PC-3 (cell line): ENCODE data around the gene DNM3. TPM values are rescaled to one million over a fixed set of nuclear protein-coding genes. Genes with fewer than 3 reads are reported as not detected.

Source experiments
- ATAC-seq: fragments of 200-7000 bp; cut with Tn5 transposase; 2 replicates; pipeline ENCODE4 v1.9.1; 2020; ENCODE audit warnings: mild to moderate bottlenecking, moderate library complexity
- BruUV-seq: library from RNA; stranded (reverse); fragments of 400-500 nt; replicated peaks from 2 replicates; lab custom pipeline; 2021; lab: Mats Ljungman, UMichigan
- CTCF ChIA-PET: fragments of 300-600 bp; sonication (Branson Sonifier 250); formaldehyde crosslinking; loops from one replicate; lab custom pipeline; 2022; ENCODE audit warnings: antibody characterized with exemption; lab: Charles Lee
- POLR2A ChIA-PET: fragments of 300-600 bp; sonication (Branson Sonifier 250); formaldehyde crosslinking; loops from one replicate; lab custom pipeline; 2022; ENCODE audit warnings: antibody characterized with exemption; ENCODE audit not compliant: unreplicated experiment; lab: Charles Lee
- DNase-seq: peaks from one replicate; pipeline ENCODE4 v3.0.0-alpha.2; 2015
- H2AFZ ChIP-seq: fragments of 300-600 bp; sonication (generic); 2 replicates; pipeline ENCODE4 v1.6.0; 2016; ENCODE audit warnings: antibody characterized with exemption, low read length
- H3F3A ChIP-seq: fragments of 300-600 bp; sonication (generic); one replicate; pipeline ENCODE4 v1.6.0; 2017; ENCODE audit warnings: antibody characterized with exemption, low read length, control low read depth, mild to moderate bottlenecking; ENCODE audit not compliant: unreplicated experiment
- H3K27ac ChIP-seq: fragments of 300-600 bp; sonication (generic); 2 replicates; pipeline ENCODE4 v1.5.1; 2016; ENCODE audit warnings: mild to moderate bottlenecking, low read length
- H3K27me3 ChIP-seq: fragments of 300-600 bp; sonication (generic); 2 replicates; pipeline ENCODE4 v1.6.1; 2016; ENCODE audit warnings: low read length, mixed read lengths
- H3K36me3 ChIP-seq: fragments of 300-600 bp; sonication (generic); 2 replicates; pipeline ENCODE4 v1.6.1; 2016; ENCODE audit warnings: low read depth, mixed run types, low read length, mixed read lengths
- H3K4me1 ChIP-seq: fragments of 300-600 bp; sonication (generic); 2 replicates; pipeline ENCODE4 v1.5.1; 2016; ENCODE audit warnings: low read length; ENCODE audit not compliant: insufficient read depth
- H3K4me2 ChIP-seq: fragments of 300-600 bp; sonication (generic); 2 replicates; pipeline ENCODE4 v1.6.0; 2016; ENCODE audit warnings: low read length
- H3K4me3 ChIP-seq: fragments of 300-600 bp; sonication (generic); 2 replicates; pipeline ENCODE4 v1.5.1; 2016; ENCODE audit warnings: mild to moderate bottlenecking, low read length, mixed read lengths
- H3K79me2 ChIP-seq: fragments of 300-600 bp; sonication (generic); 2 replicates; pipeline ENCODE4 v1.6.1; 2017; ENCODE audit warnings: low read length, mixed read lengths
- H3K9ac ChIP-seq: fragments of 300-600 bp; sonication (generic); 2 replicates; pipeline ENCODE4 v1.6.0; 2016; ENCODE audit warnings: mild to moderate bottlenecking, low read length
- H3K9me2 ChIP-seq: fragments of 300-600 bp; sonication (generic); replicated peaks from 2 replicates; pipeline ENCODE4 v1.6.1; 2016; ENCODE audit warnings: mixed run types, low read length, mixed read lengths
- H3K9me3 ChIP-seq: fragments of 300-600 bp; sonication (generic); 2 replicates; pipeline ENCODE4 v1.6.1; 2016; ENCODE audit warnings: low read length, mixed read lengths
- H4K20me1 ChIP-seq: fragments of 300-600 bp; sonication (generic); 2 replicates; pipeline ENCODE4 v1.6.1; 2016; ENCODE audit warnings: low read length, mixed read lengths
- CTCF ChIP-seq: fragments of 300-600 bp; sonication (generic); conservative IDR thresholded peaks from 2 replicates; pipeline ENCODE4 v1.5.1; 2017; ENCODE audit warnings: antibody characterized with exemption, low read depth, mild to moderate bottlenecking, low read length
- EZH2 ChIP-seq: fragments of 300-600 bp; sonication (generic); IDR thresholded peaks from one replicate; pipeline ENCODE4 v1.6.1; 2017; ENCODE audit warnings: antibody characterized with exemption, mild to moderate bottlenecking, low read length; ENCODE audit not compliant: unreplicated experiment
- EZH2phosphoT487 ChIP-seq: fragments of 300-600 bp; sonication (generic); IDR thresholded peaks from 2 replicates; pipeline ENCODE4 v1.6.1; 2018; ENCODE audit warnings: mild to moderate bottlenecking, antibody characterized with exemption, low read length, borderline replicate concordance
- intact Hi-C: fragments of 100-400 bp; cut with micrococcal nuclease; formaldehyde crosslinking; loops from 2 replicates; pipeline ENCODE4 v1.9.0; 2023
- total RNA-seq: library from RNA; depleted of rRNA; stranded (reverse); fragments of >200 nt; gene quantifications from 2 replicates; pipeline ENCODE4 v1.2.3, GENCODE V29; 2014

Gene DNM3
- total RNA-seq, 1 experiment from 2014 or later, result 0.98 TPM

DNA sequence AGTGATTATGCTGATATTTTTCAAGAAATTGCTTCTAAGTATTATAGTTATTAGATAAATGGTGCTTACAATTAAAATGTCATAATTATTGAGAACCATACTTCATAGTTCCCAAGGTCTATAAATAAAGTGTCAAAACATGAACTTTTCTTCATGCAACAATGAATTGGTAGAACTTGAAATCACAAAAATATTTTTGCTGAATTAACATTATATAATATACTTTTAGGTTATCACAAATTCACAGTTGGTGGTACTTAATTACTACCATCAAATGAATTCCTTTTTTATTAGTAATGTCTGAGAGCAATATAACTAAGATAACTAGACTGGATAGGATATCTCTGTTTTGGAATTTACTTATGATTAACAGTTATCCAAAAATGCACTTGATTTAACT, 4.7 kb downstream of the DNM3 start:
- CTCF ChIA-PET, result no interaction called here
- DNase-seq, result no peak
- H3K9me3 ChIP-seq, result no peaks in the 10 kb centered on the region
- no peaks in the 10 kb centered on the region for H3F3A ChIP-seq
- H2AFZ ChIP-seq, result no peak overlapping the region
- no peak overlapping the region for H3K4me3 ChIP-seq
- BruUV-seq, result no TSS peak
- no peak overlapping the region for H3K4me2 ChIP-seq
- no peak overlapping the region for H3K27ac ChIP-seq
- H3K79me2 ChIP-seq, result no peaks in the 10 kb centered on the region
- intact Hi-C loops, result no loop called here
- no peak for ATAC-seq
- POLR2A ChIA-PET, result no interaction called here
- no peak overlapping the region for H3K9ac ChIP-seq
- H3K9me2 ChIP-seq, result no peaks in the 10 kb centered on the region
- H4K20me1 ChIP-seq, result no peaks in the 10 kb centered on the region
- no peak for TF ChIP-seq EZH2phosphoT487
- TF ChIP-seq CTCF, result no peak
- TF ChIP-seq EZH2, result no peak
- H3K4me1 ChIP-seq, result no peaks in the 10 kb centered on the region
- no peaks in the 10 kb centered on the region for H3K36me3 ChIP-seq
- peaks cover 76% of the 10 kb centered on the region for H3K27me3 ChIP-seq

DNA sequence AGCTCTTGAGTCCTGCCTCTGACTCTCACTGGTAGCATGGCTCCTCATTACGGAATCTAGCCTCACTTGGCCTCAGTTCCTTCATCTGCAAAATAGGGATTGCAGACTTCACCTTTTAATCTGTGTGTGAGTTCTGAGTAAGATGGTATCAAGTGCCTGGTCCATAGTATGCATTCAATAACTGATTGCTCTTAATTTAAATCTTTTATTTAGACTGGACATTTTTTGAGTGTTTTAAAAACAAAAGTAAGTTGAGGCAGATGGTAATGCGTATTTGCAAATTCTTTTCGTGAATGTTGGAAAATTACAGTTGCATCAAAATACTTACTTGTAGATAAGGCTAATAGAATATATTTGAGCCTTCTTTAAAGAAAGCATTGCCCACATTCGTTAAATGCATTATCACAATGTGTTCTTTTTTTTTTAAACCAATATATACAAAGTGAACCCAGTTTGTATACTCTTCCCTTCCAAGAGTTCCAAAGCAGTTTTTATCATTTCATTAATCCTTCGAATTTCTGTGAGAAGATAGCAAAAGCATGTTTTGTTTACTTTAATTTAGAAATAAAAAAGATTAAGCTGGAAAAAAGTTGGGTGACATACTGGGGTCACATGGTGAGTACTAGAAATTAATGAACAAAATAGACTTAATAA, 8.1 kb downstream of the DNM3 start:
- H3K4me3 ChIP-seq, result no peak overlapping the region
- TF ChIP-seq EZH2phosphoT487 (no peak), CTCF (no peak), EZH2 (no peak)
- ChIA-PET CTCF (interaction anchor here (2.0 kb wide), 1 partner anchor 49 kb away, joined by 20 read pairs; no protein-coding TSS in a partner anchor), POLR2A (interaction anchor here (0.5 kb wide), 1 partner anchor 71 kb away, joined by 4 read pairs; no protein-coding TSS in a partner anchor)
- DNase-seq, result no peak
- H3K9me3 ChIP-seq, result no peaks in the 10 kb centered on the region
- no peaks in the 10 kb centered on the region for H4K20me1 ChIP-seq
- H3K79me2 ChIP-seq, result no peaks in the 10 kb centered on the region
- H3K9me2 ChIP-seq, result no peaks in the 10 kb centered on the region
- intact Hi-C loops, result no loop called here
- H3K9ac ChIP-seq, result no peak overlapping the region
- H3F3A ChIP-seq, result no peaks in the 10 kb centered on the region
- no peaks in the 10 kb centered on the region for H3K36me3 ChIP-seq
- H3K4me1 ChIP-seq, result no peaks in the 10 kb centered on the region
- H3K27ac ChIP-seq, result no peak overlapping the region
- no peak overlapping the region for H2AFZ ChIP-seq
- H3K27me3 ChIP-seq, result peaks cover 82% of the 10 kb centered on the region
- BruUV-seq, result no TSS peak
- no peak for ATAC-seq
- no peak overlapping the region for H3K4me2 ChIP-seq
